ENCODE results near the gene OLFML1.

The OLFML1 gene

DNA sequence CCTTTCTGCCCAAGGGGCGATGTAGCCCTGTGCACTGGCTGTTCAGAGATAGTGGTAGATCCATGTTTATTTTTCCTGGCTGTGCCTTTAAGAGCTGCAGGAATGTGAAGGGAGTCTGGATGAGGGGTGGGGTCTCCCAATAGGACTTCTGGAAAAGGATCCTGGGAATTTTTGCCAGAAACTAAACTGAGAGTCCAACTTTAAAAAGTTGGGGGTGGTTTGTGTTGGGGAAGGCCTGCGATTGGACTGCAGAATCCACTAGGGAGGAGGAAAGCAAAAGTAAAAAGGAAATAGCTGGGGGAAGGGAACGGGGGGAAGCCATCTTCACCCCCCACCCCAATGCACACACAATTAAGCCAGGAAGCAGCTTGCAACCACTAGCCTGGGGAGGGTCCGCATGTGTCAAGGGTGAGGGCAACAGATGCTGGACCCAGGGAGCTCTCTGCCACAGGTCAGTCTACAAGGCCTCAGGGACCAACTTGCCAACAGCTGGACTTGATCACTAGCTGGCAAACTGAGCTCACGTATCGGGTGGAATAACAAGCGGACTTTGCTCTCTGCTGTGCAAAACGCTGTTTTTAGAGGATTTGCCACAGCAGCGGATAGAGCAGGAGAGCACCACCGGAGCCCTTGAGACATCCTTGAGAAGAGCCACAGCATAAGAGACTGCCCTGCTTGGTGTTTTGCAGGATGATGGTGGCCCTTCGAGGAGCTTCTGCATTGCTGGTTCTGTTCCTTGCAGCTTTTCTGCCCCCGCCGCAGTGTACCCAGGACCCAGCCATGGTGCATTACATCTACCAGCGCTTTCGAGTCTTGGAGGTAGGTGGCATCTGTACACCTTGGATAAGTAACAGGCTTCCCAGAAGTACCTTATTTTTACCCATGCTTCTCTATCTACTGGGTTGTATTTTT lies at the start of gene OLFML1:
Gene OLFML1, plus strand, starts transcription at position 321 of the 912 bp plus-strand sequence. Its CDS starts 370 bp downstream, at position 691.
- peak; percentile 61 for DNase-seq

DNA sequence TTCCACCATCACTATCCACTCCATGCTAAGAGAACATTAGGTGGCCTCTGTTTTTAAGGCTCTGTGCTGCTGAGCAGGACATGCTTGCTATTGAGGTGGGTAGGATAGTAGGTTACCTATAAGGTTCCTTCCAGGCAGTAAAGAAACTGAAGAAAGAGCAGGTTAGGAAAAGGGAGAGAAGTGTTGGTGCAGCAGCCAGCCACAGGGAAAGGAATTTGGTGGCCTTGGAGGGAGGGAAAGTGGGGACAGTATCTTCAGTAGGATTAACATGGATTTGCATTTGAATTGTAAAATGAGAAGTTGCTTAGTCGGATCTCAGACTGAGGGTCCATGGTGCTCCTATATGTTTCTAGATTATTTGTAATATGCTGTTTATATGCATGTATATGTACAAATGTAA lies 49.2 kb upstream of the OLFML1 start:
- no peak for DNase-seq

DNA sequence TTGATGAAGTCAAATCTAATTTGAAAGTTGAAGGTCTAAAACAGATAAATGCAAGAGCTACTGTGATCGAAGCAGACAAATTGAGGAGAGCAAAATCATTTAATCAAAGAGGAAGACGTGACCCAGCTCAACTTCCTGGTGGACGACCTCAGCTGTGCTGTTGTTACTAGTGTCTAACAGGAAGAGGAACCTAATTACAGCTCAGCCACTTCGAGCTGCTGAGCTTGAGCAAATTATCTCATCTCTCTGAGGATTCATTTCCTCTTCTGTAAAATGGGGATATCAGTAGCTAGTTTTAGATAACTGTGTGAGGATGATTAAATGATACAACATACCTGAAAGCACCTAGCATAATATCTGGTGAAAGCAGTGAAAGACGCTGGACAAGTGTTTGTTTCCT lies 48.6 kb upstream of the OLFML1 start:
- no peak for DNase-seq

DNA sequence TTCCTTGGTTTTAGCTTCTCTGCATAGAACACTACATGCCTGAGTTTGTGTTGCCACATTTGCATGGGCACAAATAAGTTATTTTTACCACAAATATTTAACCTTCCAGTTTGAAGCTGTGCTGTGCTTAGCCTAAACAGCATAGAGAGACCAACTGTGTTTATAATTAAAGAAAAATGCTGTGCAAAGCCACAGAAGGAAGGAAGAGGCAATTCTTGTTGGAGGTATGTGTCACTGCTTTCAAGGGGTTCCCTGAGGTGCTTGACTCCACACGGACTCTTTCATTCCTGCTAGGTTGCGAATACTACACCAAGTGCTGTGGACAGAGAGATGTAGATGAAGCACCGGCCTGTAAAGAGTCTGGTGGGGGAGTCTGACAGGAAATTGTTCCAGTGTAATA lies 47.6 kb upstream of the OLFML1 start:
- peak; percentile 83 for DNase-seq

DNA sequence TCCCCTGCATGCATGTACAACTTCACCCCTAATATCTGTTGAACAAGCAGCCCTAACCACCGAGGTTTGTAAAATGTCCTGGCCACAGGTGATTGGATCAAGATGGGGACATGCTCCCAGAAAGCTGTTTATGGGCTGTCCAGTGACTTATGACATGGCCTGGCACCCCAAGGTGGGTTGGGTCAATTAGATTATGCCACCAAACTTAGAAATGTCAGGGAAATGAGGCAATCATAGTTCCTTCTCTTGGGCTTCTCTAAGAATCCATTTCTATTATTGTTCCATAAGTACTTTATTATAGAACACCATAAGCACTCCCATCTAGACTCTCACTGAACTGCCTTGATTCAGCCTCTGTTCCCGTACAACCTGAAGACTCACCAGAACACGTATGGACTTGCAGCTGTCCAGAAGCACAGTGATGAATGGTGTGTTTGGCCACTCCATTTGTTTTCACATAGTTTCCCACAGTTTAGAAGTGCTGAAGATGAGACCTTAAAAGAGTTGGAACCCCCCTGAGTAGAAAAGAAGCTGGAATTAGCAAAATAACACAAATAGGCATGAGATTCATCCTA lies 45.5 kb upstream of the OLFML1 start:
- DNase-seq: no peak

DNA sequence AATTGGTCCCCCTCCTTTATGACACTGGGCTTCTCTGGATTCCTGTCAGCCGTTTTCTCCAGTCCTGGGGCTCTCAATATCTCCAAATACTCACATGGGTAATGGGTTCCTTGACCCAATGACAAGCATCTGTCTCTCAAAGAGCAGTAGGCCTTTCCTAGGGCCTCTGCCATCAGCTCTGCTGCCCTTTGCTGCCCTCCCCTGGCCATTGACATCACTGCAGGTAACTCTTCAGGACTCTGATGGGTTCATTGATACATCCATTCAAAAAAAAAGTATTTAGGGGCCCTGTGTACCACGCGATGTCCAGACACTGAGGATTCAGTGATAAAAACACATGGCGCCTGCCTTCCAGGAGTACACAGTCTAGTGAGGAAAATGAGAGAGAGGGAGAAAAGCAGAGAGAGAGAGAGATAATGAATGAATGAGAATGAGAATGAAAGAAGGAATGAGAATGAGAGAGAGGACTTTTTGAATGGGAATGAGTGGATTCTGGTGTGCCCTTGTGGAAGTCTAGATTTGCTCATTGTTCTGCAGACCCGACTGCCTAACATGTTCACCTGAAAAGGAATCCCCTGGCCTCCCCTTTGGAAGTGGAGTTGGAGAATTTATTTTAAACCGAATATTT lies 42.6 kb upstream of the OLFML1 start:
- peak; percentile 43 for DNase-seq

DNA sequence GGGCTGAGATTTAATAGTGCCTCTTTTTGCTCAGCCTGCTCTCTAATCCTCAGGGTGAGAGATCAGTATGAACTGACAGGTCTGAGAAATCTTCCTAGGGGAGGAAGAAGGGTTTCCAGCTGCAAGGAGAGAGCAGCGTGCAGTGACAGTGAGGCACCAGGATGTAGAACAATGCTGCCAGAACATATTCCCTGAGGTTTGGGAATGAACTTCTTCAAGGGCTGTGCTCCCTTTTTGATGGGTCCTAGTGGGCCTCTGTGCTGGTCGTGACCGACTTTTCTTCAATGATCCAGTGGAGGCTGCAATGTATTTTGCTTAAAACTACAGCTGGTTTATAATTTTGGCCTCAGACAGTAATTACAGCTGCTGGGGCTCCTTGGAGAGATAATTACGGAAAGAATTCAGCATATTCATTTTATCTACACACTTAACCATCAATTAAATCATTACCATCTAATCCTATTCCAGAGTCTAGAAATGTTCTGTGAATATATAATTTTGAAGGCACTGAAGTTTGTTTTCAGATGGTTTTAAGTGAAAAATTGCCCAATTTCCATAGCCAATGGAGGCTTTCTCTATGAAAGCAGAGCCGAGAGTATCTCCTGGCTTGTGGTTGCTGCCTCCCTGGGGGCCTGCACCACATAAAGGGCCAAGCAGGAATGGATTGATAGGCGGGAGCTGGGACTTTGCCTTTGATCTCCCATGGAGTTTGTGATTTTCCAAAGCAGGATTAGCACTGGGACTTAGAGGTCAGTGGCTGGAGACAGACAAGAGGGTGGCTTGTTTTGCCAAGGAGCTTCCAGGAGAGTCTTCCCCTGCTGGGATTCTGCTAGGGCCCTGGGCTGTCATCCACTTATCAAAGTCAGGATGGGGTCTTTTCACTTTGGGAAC lies 41.0 kb upstream of the OLFML1 start:
- DNase-seq: no peak

DNA sequence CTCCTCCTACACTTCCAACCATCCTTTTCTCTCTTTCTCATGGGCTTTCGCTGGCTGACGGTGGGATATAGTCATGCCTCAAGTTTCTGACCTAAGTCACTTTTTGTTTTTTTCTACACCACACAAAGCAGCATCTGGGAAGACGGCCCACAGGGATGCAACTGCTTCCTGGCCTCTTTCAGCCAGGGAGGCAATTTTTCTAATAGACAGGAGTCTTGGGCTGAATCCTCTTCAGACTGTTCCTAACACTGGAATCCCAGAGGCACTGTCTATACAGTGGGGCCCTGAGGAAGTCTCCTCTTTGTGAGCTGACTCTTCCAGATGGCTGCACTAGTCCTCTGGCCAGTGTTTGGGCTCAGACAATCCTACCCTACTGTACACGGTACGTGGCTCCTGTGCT lies 39.7 kb upstream of the OLFML1 start:
- no peak for DNase-seq

DNA sequence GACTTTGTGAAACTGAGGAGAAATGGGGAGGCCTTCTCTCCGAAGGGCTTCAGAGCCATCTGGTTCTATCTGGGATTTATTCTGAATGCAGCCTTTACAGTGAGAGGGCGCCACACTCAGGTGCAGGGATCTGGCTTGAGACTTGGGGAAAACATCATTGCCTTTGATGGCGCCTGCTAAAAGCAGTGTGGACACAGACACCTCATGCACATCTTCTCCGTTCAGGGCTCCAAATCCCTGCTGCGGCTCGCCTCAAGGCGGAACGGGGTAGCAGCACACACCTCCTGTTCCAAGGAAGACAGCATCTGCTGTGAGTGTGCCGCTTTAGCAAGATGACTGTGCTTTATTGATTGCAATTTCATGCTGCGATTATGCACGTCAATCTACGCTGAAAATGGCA lies 37.1 kb upstream of the OLFML1 start:
- no peak for DNase-seq

DNA sequence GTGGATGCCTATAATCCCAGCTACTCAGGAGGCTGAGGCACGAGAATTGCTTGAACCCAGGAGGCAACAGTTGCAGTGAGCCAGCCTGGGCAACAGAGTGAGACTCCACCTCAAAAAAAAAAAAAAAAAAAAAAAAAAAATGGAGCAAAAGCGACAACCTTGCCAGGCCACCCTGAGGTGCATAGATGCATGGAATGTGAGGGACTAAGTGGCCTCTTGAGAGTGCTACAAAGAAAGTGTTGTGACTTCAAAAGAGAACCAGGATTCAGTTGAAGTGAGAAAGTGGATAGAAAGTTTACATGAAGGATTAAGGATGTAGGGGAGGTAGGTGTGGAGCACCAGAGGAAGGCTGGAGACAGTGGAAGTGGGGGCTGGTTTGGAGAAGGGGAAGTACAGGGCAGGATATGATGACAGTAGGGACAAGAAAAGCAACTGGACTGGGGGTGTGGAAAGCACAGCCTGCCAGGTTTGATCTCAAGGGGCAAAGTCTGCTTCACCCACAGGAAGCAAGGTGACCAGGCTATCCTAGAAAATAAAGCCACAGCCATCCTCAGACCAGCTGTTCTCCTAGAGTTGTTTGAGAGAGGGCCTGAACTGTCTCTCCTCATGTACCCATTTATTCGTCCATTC lies 36.0 kb upstream of the OLFML1 start:
- DNase-seq: no peak

DNA sequence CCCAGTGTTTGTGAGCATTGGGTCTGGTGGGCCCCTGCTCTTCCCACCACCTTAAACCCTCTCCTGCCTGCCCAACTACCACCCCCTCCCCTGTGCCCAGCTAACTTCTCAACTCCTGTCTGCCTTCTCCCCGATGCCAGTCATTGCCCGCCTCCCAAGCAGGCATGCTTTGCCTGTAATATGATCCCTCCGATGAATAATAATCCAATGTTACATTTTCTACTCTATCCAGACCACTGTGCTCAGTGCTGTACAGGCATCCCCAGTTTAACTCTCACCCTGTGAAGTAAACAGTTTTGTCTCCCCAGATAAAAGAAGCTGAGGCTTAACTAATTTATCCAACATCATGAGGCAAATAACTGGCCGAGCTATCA lies 35.5 kb upstream of the OLFML1 start:
- no peak for DNase-seq

DNA sequence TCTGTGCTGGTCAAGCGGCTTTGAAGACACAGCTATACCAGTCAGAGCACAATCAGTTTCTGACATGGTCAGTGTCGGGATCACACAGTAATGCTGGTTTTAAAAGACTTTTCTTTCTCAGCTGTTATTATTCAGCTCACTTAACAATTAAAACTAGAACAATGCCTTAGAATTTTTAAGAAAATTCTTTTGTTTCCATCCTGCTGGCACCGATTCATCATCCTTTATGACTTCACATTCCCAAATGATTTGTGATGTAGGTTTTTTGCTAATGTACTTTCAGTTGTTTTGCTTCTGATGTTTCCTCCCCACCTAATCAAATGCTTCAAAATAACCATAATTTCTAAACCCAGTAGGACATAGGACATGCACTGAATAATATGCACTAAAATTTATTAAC lies 34.5 kb upstream of the OLFML1 start:
- DNase-seq: no peak

DNA sequence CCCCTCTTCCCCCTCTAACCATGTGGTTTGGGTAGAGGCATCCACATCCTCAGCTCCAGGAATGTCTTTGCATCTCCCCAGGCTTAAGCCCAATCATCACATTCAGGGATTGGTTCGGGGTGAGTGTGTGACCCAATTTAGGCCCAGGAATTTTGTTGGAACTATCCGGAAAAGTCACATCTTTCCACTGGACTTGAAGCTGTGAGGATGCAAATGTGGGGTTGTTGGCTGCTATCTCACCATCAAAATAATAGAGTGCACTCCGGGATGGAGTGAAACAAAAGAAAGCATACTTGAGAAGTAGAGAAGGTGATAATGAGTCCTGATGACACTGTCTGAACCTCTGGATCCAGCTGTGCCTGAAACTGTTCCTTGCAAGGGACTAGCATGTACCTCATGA lies 33.8 kb upstream of the OLFML1 start:
- DNase-seq: peak; percentile 23

DNA sequence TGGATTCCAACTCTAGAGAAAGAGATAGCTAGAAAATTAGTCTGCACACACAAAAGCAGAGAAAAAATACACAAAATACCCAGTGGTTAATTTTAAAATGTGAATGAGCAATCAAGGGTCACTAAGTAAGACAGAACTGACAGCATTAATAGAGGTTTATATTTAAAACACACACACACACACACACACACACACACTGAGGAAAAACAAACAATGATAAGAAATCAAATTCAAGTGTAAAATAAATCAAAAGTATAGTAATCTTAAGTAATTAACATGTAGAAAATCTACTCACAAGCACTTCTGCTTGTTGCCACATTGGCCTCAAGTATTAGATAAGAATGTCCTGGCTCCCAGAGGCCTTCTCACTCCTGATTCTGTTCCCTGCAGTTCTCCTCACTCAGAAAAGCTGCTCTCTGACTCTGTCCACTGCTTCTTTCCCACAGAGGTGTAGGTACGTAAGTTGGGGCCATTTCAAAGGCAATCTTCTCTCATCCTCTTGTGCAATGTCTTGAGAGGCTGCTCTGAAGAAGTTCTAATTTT lies 33.3 kb upstream of the OLFML1 start:
- no peak for DNase-seq

DNA sequence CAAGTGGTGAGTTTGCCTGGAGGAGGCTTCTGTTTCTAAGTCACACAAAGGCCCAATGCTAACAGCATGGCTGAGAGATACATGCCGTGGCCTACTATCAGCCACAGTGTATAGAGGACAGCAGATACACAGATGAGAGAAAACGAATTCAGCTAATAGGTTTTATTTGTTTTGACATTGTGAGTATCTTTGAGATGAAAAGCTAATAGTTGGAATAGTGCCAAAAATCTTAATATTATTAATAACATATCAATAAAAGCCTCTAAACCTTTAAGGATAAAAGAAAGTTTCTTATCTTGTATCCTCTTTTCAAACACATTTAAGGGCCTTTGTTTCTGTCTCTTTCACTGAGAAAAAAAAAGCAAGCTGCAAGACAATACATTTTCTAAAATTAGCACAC lies 30.5 kb upstream of the OLFML1 start:
- DNase-seq: no peak

DNA sequence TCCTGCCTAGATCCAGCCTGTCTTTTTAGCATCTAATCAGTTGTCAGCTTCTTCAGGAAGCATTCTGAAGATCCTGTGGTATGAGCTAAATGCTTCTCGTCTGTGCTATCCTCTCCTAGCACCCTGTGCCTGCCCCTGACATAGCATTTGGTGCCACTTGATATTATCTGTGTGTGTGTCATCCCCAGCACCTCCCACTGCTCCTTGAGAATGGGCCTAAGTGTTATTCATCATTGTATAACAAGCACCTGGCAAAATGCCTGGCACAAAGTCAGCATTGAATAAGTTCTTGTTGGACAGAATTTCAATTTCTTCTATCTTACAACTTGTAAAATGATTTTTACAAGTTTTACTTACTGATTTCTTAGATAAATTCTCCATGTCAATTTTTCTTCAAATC lies 28.1 kb upstream of the OLFML1 start:
- DNase-seq: peak; percentile 60

DNA sequence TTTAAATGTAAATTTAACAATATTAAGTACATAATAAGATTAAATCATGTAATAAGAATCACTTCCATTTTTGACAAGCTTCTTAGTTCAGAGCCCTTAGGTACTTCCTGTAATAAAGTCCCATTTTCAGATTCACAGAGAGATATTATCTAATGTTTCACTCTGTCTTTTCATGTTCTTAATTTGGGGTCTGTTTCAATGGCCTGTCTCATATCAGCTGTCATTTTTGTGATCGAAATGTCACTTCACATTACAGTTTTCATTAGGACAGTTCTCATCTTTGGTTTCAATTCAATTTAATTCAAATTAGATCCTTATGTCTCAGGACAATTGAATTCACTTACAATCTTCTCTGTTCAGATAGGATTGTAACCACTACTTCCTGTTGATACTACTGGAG lies 22.6 kb upstream of the OLFML1 start:
- no peak for DNase-seq

DNA sequence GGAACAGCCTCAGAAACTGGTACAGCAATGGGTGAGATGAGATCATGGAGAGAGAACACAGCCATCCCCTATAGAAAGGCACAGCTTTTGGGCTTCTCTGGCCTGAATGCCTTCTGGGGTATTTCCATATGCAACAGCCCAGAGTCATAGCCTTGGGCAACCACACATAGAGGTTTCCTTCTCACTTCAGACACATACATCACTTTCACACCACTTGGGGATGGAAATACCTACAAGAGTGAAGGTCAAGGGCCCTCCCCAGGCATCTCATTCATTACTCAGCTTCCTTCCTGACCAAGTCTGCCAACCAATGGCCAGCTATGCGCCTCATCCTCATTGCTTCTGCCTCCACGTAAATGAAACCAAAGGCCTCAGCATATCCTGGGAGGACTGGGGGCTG lies 17.7 kb upstream of the OLFML1 start:
- no peak for DNase-seq

DNA sequence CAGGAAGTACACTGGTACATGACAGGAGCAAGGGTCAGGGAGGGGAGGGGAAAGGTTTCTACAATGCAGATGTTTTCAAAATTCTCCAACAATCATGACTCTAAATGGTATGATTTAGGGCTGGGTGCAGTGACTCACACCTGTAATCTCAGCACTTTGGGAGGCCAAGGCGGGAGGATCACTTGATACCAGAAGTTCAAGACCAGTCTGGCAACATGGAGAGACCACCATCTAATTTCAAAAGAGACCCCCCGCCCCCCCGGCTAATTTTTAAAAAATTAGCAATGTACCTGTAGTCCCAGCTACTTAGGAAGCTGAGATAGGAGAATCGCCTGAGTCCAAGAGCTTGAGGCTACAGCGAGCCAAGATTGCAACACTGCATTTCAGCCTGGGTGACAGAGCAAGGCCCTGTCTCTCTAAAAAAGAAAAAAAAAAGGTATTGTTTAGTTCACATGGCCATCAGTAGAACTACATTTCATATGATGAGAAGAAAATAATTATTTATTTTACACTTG lies 15.9 kb upstream of the OLFML1 start:
- no peak for DNase-seq

DNA sequence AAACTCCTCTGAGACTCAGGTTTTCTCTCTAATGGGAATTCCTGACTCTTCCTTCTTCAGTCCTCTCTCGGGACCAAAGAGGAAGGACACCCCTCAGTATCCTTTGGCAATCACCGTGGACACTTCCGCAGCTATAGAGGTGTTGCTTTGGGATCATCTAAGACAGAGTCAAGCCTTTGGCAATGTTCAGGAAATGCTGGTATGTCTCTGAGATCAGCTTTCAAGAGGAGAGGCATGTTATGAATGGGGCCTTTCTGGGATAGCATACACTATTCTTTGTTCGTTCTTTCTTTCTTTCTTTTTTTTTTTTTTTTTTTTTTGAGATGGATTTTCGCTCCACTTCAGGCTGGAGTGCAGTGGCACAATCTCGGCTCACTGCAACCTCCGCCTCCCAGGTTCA lies 14.2 kb upstream of the OLFML1 start:
- no peak for DNase-seq

DNA sequence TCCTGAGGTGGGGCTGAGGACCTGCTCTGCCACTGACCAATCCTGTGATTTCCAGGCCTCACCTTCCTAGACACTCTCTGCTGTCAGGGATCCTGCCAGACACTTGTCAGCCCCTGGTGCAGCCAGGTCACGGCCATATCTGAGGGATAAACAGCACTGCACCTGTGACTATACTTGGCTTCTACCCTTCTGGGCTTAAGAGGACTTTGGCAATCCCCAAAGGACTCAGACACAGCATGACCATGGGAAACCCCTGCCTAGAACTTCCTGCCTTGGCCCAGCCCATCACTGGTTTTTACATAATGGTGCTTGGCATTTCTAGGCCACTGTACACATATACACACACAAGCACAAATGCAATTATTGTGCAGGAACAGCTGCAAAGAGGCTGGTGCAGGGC lies 11.6 kb upstream of the OLFML1 start:
- no peak for DNase-seq

DNA sequence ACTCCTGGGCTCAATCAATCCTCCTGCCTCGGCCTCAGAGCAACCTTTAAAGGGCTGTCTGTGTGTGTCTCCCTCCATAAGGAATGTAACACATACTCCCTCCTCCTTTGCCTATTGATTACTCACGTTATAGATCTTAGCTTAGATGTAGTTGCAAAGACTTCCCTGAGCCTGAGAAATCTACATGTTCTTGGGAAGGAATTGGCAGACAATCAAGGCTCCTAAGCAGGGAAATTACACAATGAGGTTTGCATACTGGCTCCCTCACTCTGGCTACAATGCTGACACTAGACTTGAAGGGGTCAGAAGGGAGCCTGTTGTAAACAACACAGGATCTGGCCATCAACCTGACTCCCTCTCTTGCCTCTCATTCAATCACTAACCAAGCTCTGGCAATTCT lies 5.2 kb upstream of the OLFML1 start:
- DNase-seq: peak; percentile 15

Measured in fibroblast of skin of right biceps (primary cell).